GM18909 (cell line): ENCODE measurements around the gene NOC2L.

Experiments
- ATAC-seq: cut with Tn5 transposase; IDR thresholded peaks from one replicate; pipeline ENCODE4 v1.9.1; 2021; ENCODE audit warnings: mild to moderate bottlenecking; ENCODE audit not compliant: unreplicated experiment, poor library complexity

The NOC2L gene

GRCh38 chr1:944341-945325, 14.4 kb downstream of the NOC2L start:
- ATAC-seq: no peak

- no peak for ATAC-seq
These were observed 15.3 kb downstream of the NOC2L start for GRCh38 chr1:943545-944340.

- no peak for ATAC-seq
These were observed 16.1 kb downstream of the NOC2L start for GRCh38 chr1:942864-943533.

GRCh38 chr1:942411-942821, 16.6 kb downstream of the NOC2L start:
- ATAC-seq: no peak

GRCh38 chr1:941588-942383, 17.3 kb downstream of the NOC2L start:
- ATAC-seq: no peak

- ATAC-seq: no peak
These were observed 18.0 kb downstream of the NOC2L start for GRCh38 chr1:941015-941587.

GRCh38 chr1:940107-941014, 18.7 kb downstream of the NOC2L start:
- ATAC-seq: no peak

GRCh38 chr1:939511-940106, 19.4 kb downstream of the NOC2L start:
- no peak for ATAC-seq

- ATAC-seq: no peak
These were observed 20.2 kb downstream of the NOC2L start for GRCh38 chr1:938711-939489.

GRCh38 chr1:938088-938683, 20.9 kb downstream of the NOC2L start:
- no peak for ATAC-seq

- ATAC-seq: no peak
These were observed 21.5 kb downstream of the NOC2L start for GRCh38 chr1:937521-937920.

GRCh38 chr1:936348-937264, 22.4 kb downstream of the NOC2L start:
- no peak for ATAC-seq

- ATAC-seq: no peak
These were observed 23.3 kb downstream of the NOC2L start for GRCh38 chr1:935751-936231.

- no peak for ATAC-seq
These were observed 23.9 kb downstream of the NOC2L start for GRCh38 chr1:934991-935750.

- no peak for ATAC-seq
These were observed 25.5 kb downstream of the NOC2L start for GRCh38 chr1:933603-933940.
